IPS-11a (cell line): ENCODE results near the gene HILPDA.

ENCODE experiments used
- H3K4me3 ChIP-seq: one replicate; pipeline ENCODE4 v1.5.1; 2013; ENCODE audit warnings: low read depth, low read length, control low read depth

HILPDA gene

GRCh38 chr7:128455543-128456254 lies at the start of gene HILPDA:
Gene HILPDA, plus strand, starts transcription at chr7:128455878. Its CDS starts 1,391 bp downstream, at chr7:128457269.
- H3K4me3 ChIP-seq, result peak within 1 kb of the TSS; percentile 94

GRCh38 chr7:128406314-128407232 lies 49.1 kb upstream of the HILPDA start:
- no peak overlapping the region for H3K4me3 ChIP-seq

GRCh38 chr7:128407233-128407589 lies 48.5 kb upstream of the HILPDA start:
- H3K4me3 ChIP-seq, result no peak overlapping the region

- no peak overlapping the region for H3K4me3 ChIP-seq
Observed at GRCh38 chr7:128407751-128408708, 47.6 kb upstream of the HILPDA start.

- H3K4me3 ChIP-seq, result peak overlapping the region; percentile 53
Observed at GRCh38 chr7:128408709-128409595, 46.7 kb upstream of the HILPDA start.

GRCh38 chr7:128409596-128410450 lies 45.9 kb upstream of the HILPDA start, which contains the start of gene IMPDH1:
Gene IMPDH1, minus strand, starts transcription at chr7:128409982. Its CDS starts 81 bp downstream, at chr7:128409901.
- H3K4me3 ChIP-seq, result peak within 1 kb of the TSS; percentile 53

- peak overlapping the region; percentile 24 for H3K4me3 ChIP-seq
Observed at GRCh38 chr7:128410451-128410753, 45.3 kb upstream of the HILPDA start.

GRCh38 chr7:128415217-128415785 lies 40.4 kb upstream of the HILPDA start:
- H3K4me3 ChIP-seq, result no peak overlapping the region

- H3K4me3 ChIP-seq, result no peak overlapping the region
Observed at GRCh38 chr7:128417071-128417470, 38.6 kb upstream of the HILPDA start.

GRCh38 chr7:128419257-128419656 lies 36.4 kb upstream of the HILPDA start:
- no peak overlapping the region for H3K4me3 ChIP-seq

GRCh38 chr7:128420773-128421172 lies 34.9 kb upstream of the HILPDA start:
- no peak overlapping the region for H3K4me3 ChIP-seq

- no peak overlapping the region for H3K4me3 ChIP-seq
Observed at GRCh38 chr7:128421384-128421783, 34.3 kb upstream of the HILPDA start.

GRCh38 chr7:128422037-128422436 lies 33.6 kb upstream of the HILPDA start:
- no peak overlapping the region for H3K4me3 ChIP-seq

GRCh38 chr7:128422842-128423241 lies 32.8 kb upstream of the HILPDA start:
- H3K4me3 ChIP-seq, result no peak overlapping the region

- no peak overlapping the region for H3K4me3 ChIP-seq
Observed at GRCh38 chr7:128424686-128425275, 30.9 kb upstream of the HILPDA start.

GRCh38 chr7:128425850-128426249 lies 29.8 kb upstream of the HILPDA start:
- H3K4me3 ChIP-seq, result no peak overlapping the region

GRCh38 chr7:128427289-128427891 lies 28.3 kb upstream of the HILPDA start:
- H3K4me3 ChIP-seq, result no peak overlapping the region

GRCh38 chr7:128430207-128430606 lies 25.5 kb upstream of the HILPDA start:
- H3K4me3 ChIP-seq, result no peak overlapping the region
